ENCODE data around the gene NOP53. TPM values are rescaled to one million over a fixed set of nuclear protein-coding genes. Genes with fewer than 3 reads are reported as not detected.

Gene NOP53
- total and polyA plus RNA-seq, 4 donors = 25.8 to 85.5 (median 38.6) TPM

GRCh38 chr19:47806435-47806834 lies 61.1 kb downstream of the NOP53 start (continued):
- no peak for TF ChIP-seq HNF4G (IDR thresholded peaks at IDR 0.05)
- TF ChIP-seq FOXA2 (IDR thresholded peaks at IDR 0.05) = no peak

Small RNAs within 50 kb of the gene (small RNA-seq; reads per million reads assigned to genes)
- gene AC008745.1 = not detected
- not detected for gene SNORD23

Other genes with a start within 250 kb of the NOP53 start
- 100 to 1,000 TPM in 1 of 2 donors, 10 to 100 TPM in 1; 73.4 to 116 TPM for gene NAPA, start 230.5 kb upstream of the NOP53 start, total RNA-seq
- 100 to 1,000 TPM; 125 to 132 TPM for gene NAPA, start 230.5 kb upstream of the NOP53 start, polyA plus RNA-seq
- gene ZNF541, start 172.4 kb upstream of the NOP53 start, total RNA-seq = under 1 TPM; 0.05 to 0.08 TPM
- under 1 TPM in 1 of 2 donors, not detected in 1; 0.09 TPM for gene ZNF541, start 172.4 kb upstream of the NOP53 start, polyA plus RNA-seq
- 1 to 10 TPM; 3.0 to 8.9 TPM for gene BICRA, start 136.4 kb upstream of the NOP53 start, total RNA-seq
- 1 to 10 TPM in 1 of 2 donors, under 1 TPM in 1; 0.63 to 2.9 TPM for gene BICRA, start 136.4 kb upstream of the NOP53 start, polyA plus RNA-seq
- 1 to 10 TPM; 3.2 to 6.2 TPM for gene EHD2, start 32.1 kb upstream of the NOP53 start, total RNA-seq
- gene EHD2, start 32.1 kb upstream of the NOP53 start, polyA plus RNA-seq = 1 to 10 TPM; 5.5 to 7.9 TPM
- 10 to 100 TPM; 28.2 to 50.0 TPM for gene SELENOW, start 33.2 kb downstream of the NOP53 start, total RNA-seq
- gene SELENOW, start 33.2 kb downstream of the NOP53 start, polyA plus RNA-seq = 100 to 1,000 TPM in 1 of 2 donors, 10 to 100 TPM in 1; 84.8 to 102 TPM
- gene TPRX1, start 59.0 kb downstream of the NOP53 start, total RNA-seq = not detected
- not detected for gene TPRX1, start 59.0 kb downstream of the NOP53 start, polyA plus RNA-seq
- not detected for gene CRX, start 76.4 kb downstream of the NOP53 start, total RNA-seq
- under 1 TPM in 1 of 2 donors, not detected in 1; 0.04 TPM for gene CRX, start 76.4 kb downstream of the NOP53 start, polyA plus RNA-seq
- not detected for gene TPRX2, start 113.7 kb downstream of the NOP53 start, total RNA-seq
- not detected for gene TPRX2, start 113.7 kb downstream of the NOP53 start, polyA plus RNA-seq
- gene SULT2A1, start 140.8 kb downstream of the NOP53 start, total RNA-seq = 100 to 1,000 TPM in 1 of 2 donors, 10 to 100 TPM in 1; 22.9 to 655 TPM
- gene SULT2A1, start 140.8 kb downstream of the NOP53 start, polyA plus RNA-seq = 100 to 1,000 TPM; 726 to 892 TPM
- not detected for gene BSPH1, start 246.6 kb downstream of the NOP53 start, total RNA-seq
- gene BSPH1, start 246.6 kb downstream of the NOP53 start, polyA plus RNA-seq = not detected
- gene ELSPBP1, start 249.1 kb downstream of the NOP53 start, total RNA-seq = not detected
- gene ELSPBP1, start 249.1 kb downstream of the NOP53 start, polyA plus RNA-seq = not detected